ENCODE measurements around the gene POGZ.

POGZ gene

DNA sequence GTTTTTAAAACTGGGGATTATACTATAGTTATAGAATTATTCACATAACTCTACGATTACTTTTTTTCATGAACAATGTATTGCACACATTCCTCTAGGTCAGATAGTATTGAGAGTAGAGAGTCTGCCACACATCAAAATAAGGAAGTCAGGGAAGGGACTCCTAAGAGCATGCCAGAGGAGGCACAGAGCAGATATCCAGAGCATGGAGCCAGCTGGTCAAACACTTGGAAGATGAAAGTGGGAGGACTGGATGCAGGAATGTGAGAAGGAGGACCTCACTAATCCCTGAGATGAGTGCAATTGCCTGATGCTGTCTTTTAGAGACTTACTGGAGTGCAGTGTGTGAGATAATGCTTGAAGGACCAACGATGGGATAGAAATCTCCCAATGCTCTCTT is 102.6 kb downstream of the POGZ start:
- Histone ChIP-seq H3K9me3 (replicated peaks; ENCODE audit: insufficient read depth, low read length) (no peaks in the 10 kb centered on the region), H3K27me3 (replicated peaks; ENCODE audit: insufficient read depth, low read length) (no peaks in the 10 kb centered on the region), H3K4me2 (ENCODE audit: low read depth, low read length) (no peak overlapping the region), H2AFZ (ENCODE audit: low read length) (no peak overlapping the region), H3K79me2 (ENCODE audit: low read length) (no peaks in the 10 kb centered on the region), H3K9ac (ENCODE audit: low read length) (no peak overlapping the region), H3K9me2 (replicated peaks; ENCODE audit: insufficient read depth, low read length) (no peaks in the 10 kb centered on the region), H4K20me1 (ENCODE audit: insufficient read depth, low read length) (no peaks in the 10 kb centered on the region), H3K36me3 (replicated peaks; ENCODE audit: insufficient read depth, low read length) (no peaks in the 10 kb centered on the region), H3K27ac (ENCODE audit: low read length) (no peak overlapping the region), H3F3A (ENCODE audit: insufficient read depth, low read length) (no peaks in the 10 kb centered on the region), H3K4me1 (ENCODE audit: low read length) (no peaks in the 10 kb centered on the region), H3K4me3 (ENCODE audit: low read length) (no peak overlapping the region)
- TF ChIP-seq EZH2 (optimal IDR thresholded peaks at IDR 0.05; ENCODE audit: low read depth, low read length) (no peak), EZH2phosphoT487 (IDR thresholded peaks at IDR 0.05; ENCODE audit: low read length) (no peak)
- TF ChIP-seq, protein P1, sequence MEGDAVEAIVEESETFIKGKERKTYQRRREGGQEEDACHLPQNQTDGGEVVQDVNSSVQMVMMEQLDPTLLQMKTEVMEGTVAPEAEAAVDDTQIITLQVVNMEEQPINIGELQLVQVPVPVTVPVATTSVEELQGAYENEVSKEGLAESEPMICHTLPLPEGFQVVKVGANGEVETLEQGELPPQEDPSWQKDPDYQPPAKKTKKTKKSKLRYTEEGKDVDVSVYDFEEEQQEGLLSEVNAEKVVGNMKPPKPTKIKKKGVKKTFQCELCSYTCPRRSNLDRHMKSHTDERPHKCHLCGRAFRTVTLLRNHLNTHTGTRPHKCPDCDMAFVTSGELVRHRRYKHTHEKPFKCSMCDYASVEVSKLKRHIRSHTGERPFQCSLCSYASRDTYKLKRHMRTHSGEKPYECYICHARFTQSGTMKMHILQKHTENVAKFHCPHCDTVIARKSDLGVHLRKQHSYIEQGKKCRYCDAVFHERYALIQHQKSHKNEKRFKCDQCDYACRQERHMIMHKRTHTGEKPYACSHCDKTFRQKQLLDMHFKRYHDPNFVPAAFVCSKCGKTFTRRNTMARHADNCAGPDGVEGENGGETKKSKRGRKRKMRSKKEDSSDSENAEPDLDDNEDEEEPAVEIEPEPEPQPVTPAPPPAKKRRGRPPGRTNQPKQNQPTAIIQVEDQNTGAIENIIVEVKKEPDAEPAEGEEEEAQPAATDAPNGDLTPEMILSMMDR (IDR thresholded peaks at IDR 0.05; ENCODE audit: low read length), result no peak
- no peak for DNase-seq
